ENCODE results near the gene SLC35B1. TPM values are rescaled to one million over a fixed set of nuclear protein-coding genes. Genes with fewer than 3 reads are reported as not detected.
A peak's percentile ranks its signal among the peaks of the same experiment; 100 is the strongest.
"Not testable (repeated sequence)": the region's sequence is repeated elsewhere in the genome, so short reads cannot be mapped to it uniquely, and the experiment has no call there.

Gene SLC35B1
- total and polyA plus RNA-seq, 8 donors, result 48.8 to 74.9 (median 62.0) TPM

- Histone ChIP-seq H3K4me3 (peak within 1 kb of the TSS; percentile 58 to 69), H3K9me3 (no peaks in the 10 kb centered on the region), H3K36me3 (peaks cover 0 to 2% of the 10 kb centered on the region in 2 donors), H3K27me3 (no peaks in the 10 kb centered on the region), H3K27ac (peak within 1 kb of the TSS; percentile 97 to 98), H3K4me1 (peaks cover 13 to 55% of the 10 kb centered on the region in 2 donors)
- intact Hi-C loops (cut with DNase I), result no loop called here
- ATAC-seq (peak; percentile 99), DNase-seq (peak; percentile 99 to 100 (median 99))
- TF ChIP-seq CTCF (IDR thresholded peaks at IDR 0.05), result no peak
Measured at GRCh38 chr17:49677933-49678847, 29.6 kb downstream of the SLC35B1 start, which contains the start of gene SPOP. TSS of gene SPOP (minus strand) at chr17:49678097. CDS start at chr17:49622810, 55,287 bp downstream.

GRCh38 chr17:49677134-49677932 is 30.4 kb downstream of the SLC35B1 start:
- H3K9me3 ChIP-seq, result no peaks in the 10 kb centered on the region
- intact Hi-C loops (cut with DNase I), result no loop called here
- peaks cover 13 to 60% of the 10 kb centered on the region in 2 donors for H3K4me1 ChIP-seq
- TF ChIP-seq CTCF (IDR thresholded peaks at IDR 0.05), result no peak
- DNase-seq (peak; percentile 93 to 99 (median 98)), ATAC-seq (peak; percentile 83)
- H3K27ac ChIP-seq, result peak overlapping the region; percentile 97 to 98
- H3K4me3 ChIP-seq, result peak overlapping the region; percentile 58 to 69
- H3K27me3 ChIP-seq, result no peaks in the 10 kb centered on the region
- peaks cover 0 to 10% of the 10 kb centered on the region in 2 donors for H3K36me3 ChIP-seq

GRCh38 chr17:49676276-49676868 is 31.4 kb downstream of the SLC35B1 start:
- Histone ChIP-seq H3K9me3 (no peaks in the 10 kb centered on the region), H3K4me3 (peak overlapping the region; percentile 58 to 69), H3K36me3 (peaks cover 0 to 10% of the 10 kb centered on the region in 2 donors), H3K4me1 (peaks cover 13 to 62% of the 10 kb centered on the region in 2 donors), H3K27me3 (no peaks in the 10 kb centered on the region), H3K27ac (peak overlapping the region; percentile 97 to 98)
- TF ChIP-seq CTCF (IDR thresholded peaks at IDR 0.05), result no peak
- DNase-seq (peak in 1 of 4 donors; percentile 35), ATAC-seq (peak; percentile 2)
- intact Hi-C loops (cut with DNase I), result no loop called here

GRCh38 chr17:49674507-49674906 is 33.3 kb downstream of the SLC35B1 start:
- no peak for ATAC-seq
- no peak overlapping the region for H3K4me3 ChIP-seq
- intact Hi-C loops (cut with DNase I), result no loop called here
- H3K9me3 ChIP-seq, result no peaks in the 10 kb centered on the region
- no peak for DNase-seq
- H3K36me3 ChIP-seq, result peaks cover 0 to 10% of the 10 kb centered on the region in 2 donors
- no peak for TF ChIP-seq CTCF (IDR thresholded peaks at IDR 0.05)
- H3K4me1 ChIP-seq, result peaks cover 18 to 78% of the 10 kb centered on the region in 2 donors
- peak overlapping the region in 1 of 2 donors; percentile 16 for H3K27ac ChIP-seq
- H3K27me3 ChIP-seq, result no peaks in the 10 kb centered on the region

- H3K9me3 ChIP-seq; ATAC-seq; H3K4me3 ChIP-seq; intact Hi-C loops (cut with DNase I); H3K27me3 ChIP-seq; DNase-seq: not testable (repeated sequence)
- H3K36me3 ChIP-seq, result peaks cover 0 to 10% of the 10 kb centered on the region in 2 donors
- peaks cover 18 to 80% of the 10 kb centered on the region in 2 donors for H3K4me1 ChIP-seq
- peak overlapping the region in 1 of 2 donors; percentile 16 for H3K27ac ChIP-seq
Measured at GRCh38 chr17:49673679-49674078, 34.1 kb downstream of the SLC35B1 start.

Data from left lung (tissue), 10 donors.